Type B pancreatic cell (in vitro differentiated cells): ENCODE data around the gene SLC6A11. TPM values are rescaled to one million over a fixed set of nuclear protein-coding genes. Genes with fewer than 3 reads are reported as not detected.

Experiments
- DNase-seq: peaks from one replicate; pipeline ENCODE4 v3.0.0; 2021; ENCODE audit warnings: mixed read lengths; ENCODE audit not compliant: unreplicated experiment; ENCODE audit errors: extremely low spot score
- H3K27ac Mint-ChIP-seq: 2 replicates; pipeline ENCODE4 v1.8.0; 2021; ENCODE audit warnings: mild to moderate bottlenecking, mixed read lengths
- H3K27me3 Mint-ChIP-seq: 2 replicates; pipeline ENCODE4 v1.8.0; 2021; ENCODE audit warnings: mixed read lengths
- H3K36me3 Mint-ChIP-seq: 2 replicates; pipeline ENCODE4 v1.8.0; 2021; ENCODE audit warnings: mixed read lengths
- H3K4me1 Mint-ChIP-seq: one replicate; pipeline ENCODE4 v1.8.0; 2021; ENCODE audit warnings: mixed read lengths; ENCODE audit not compliant: unreplicated experiment
- H3K4me3 Mint-ChIP-seq: 2 replicates; pipeline ENCODE4 v1.8.0; 2021; ENCODE audit warnings: mild to moderate bottlenecking, mixed read lengths
- H3K9me3 Mint-ChIP-seq: 2 replicates; pipeline ENCODE4 v1.8.0; 2021; ENCODE audit warnings: mixed read lengths
- total RNA-seq: library from RNA; stranded (reverse); gene quantifications from 2 replicates; pipeline ENCODE4 v1.2.1, GENCODE V29; 2021; ENCODE audit warnings: low replicate concordance
- TF ChIP-seq, protein P1 (sequence below): fragments of 200-600 bp; sonication (generic); conservative IDR thresholded peaks from 2 replicates; pipeline ENCODE4 v1.5.0; 2021; ENCODE audit warnings: antibody characterized with exemption, mild to moderate bottlenecking

The SLC6A11 gene
- total RNA-seq, 1 donor from 2014 or later = 3.0 TPM

GRCh38 chr3:10889206-10889960 lies 73.4 kb downstream of the SLC6A11 start:
- no peak for DNase-seq
- H3K36me3 Mint-ChIP-seq = no peaks in the 10 kb centered on the region
- peaks cover 5% of the 10 kb centered on the region for H3K9me3 Mint-ChIP-seq
- H3K4me1 Mint-ChIP-seq = no peaks in the 10 kb centered on the region
- no peak overlapping the region for H3K27ac Mint-ChIP-seq
- H3K27me3 Mint-ChIP-seq = peaks cover 18% of the 10 kb centered on the region
- TF ChIP-seq, protein P1, sequence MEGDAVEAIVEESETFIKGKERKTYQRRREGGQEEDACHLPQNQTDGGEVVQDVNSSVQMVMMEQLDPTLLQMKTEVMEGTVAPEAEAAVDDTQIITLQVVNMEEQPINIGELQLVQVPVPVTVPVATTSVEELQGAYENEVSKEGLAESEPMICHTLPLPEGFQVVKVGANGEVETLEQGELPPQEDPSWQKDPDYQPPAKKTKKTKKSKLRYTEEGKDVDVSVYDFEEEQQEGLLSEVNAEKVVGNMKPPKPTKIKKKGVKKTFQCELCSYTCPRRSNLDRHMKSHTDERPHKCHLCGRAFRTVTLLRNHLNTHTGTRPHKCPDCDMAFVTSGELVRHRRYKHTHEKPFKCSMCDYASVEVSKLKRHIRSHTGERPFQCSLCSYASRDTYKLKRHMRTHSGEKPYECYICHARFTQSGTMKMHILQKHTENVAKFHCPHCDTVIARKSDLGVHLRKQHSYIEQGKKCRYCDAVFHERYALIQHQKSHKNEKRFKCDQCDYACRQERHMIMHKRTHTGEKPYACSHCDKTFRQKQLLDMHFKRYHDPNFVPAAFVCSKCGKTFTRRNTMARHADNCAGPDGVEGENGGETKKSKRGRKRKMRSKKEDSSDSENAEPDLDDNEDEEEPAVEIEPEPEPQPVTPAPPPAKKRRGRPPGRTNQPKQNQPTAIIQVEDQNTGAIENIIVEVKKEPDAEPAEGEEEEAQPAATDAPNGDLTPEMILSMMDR = no peak
- H3K4me3 Mint-ChIP-seq = no peak overlapping the region

GRCh38 chr3:10890665-10891064 lies 74.6 kb downstream of the SLC6A11 start:
- Mint-ChIP-seq H3K9me3 (peaks cover 5% of the 10 kb centered on the region), H3K27me3 (peaks cover 18% of the 10 kb centered on the region), H3K27ac (no peak overlapping the region), H3K4me3 (no peak overlapping the region), H3K36me3 (no peaks in the 10 kb centered on the region), H3K4me1 (no peaks in the 10 kb centered on the region)
- TF ChIP-seq, protein P1 = no peak
- no peak for DNase-seq

DNA sequence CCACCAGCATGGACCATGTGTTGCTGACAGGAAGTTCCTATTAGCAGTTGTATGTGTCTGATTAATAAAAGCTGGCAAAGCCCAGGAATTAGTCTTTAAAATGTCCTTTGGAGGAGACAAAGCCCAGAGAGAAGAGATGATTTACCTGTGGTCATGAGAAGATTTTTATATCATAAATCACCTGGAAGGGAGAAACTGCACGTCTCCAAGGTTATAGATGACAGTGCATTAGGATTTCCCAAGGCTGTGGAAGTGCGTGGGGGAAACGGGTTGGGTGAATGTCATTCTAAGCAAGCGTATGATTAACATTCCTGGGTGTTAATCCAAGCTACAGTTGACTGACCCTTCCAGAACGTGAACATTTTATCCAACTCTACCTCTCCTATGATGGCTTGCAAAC lies 76.6 kb downstream of the SLC6A11 start:
- H3K27me3 Mint-ChIP-seq = peaks cover 14% of the 10 kb centered on the region
- H3K4me3 Mint-ChIP-seq = no peak overlapping the region
- no peak for DNase-seq
- no peak overlapping the region for H3K27ac Mint-ChIP-seq
- no peaks in the 10 kb centered on the region for H3K36me3 Mint-ChIP-seq
- H3K9me3 Mint-ChIP-seq = peaks cover 5% of the 10 kb centered on the region
- H3K4me1 Mint-ChIP-seq = no peaks in the 10 kb centered on the region
- TF ChIP-seq, protein P1 = no peak

- Mint-ChIP-seq H3K27me3 (peaks cover 7% of the 10 kb centered on the region), H3K4me1 (no peaks in the 10 kb centered on the region), H3K27ac (no peak overlapping the region), H3K4me3 (no peak overlapping the region), H3K9me3 (peaks cover 13% of the 10 kb centered on the region), H3K36me3 (no peaks in the 10 kb centered on the region)
- DNase-seq = peak; percentile 51
- TF ChIP-seq, protein P1 = no peak
These were observed 85.4 kb downstream of the SLC6A11 start for GRCh38 chr3:10901296-10901945.

GRCh38 chr3:10907262-10907661 lies 91.2 kb downstream of the SLC6A11 start:
- no peaks in the 10 kb centered on the region for H3K36me3 Mint-ChIP-seq
- H3K27me3 Mint-ChIP-seq = peaks cover 5% of the 10 kb centered on the region
- peaks cover 21% of the 10 kb centered on the region for H3K9me3 Mint-ChIP-seq
- no peaks in the 10 kb centered on the region for H3K4me1 Mint-ChIP-seq
- H3K4me3 Mint-ChIP-seq = no peak overlapping the region
- TF ChIP-seq, protein P1 = no peak
- H3K27ac Mint-ChIP-seq = no peak overlapping the region
- no peak for DNase-seq
